LNCaP clone FGC (cell line): ENCODE data around the gene SUV39H1.

Source experiments
- DNase-seq: peaks from one replicate; pipeline ENCODE4 v3.0.0-alpha.2; 2011; ENCODE audit warnings: low read depth
- H3K4me3 ChIP-seq: 2 replicates; pipeline ENCODE4 v1.5.1; 2011; ENCODE audit warnings: mild to moderate bottlenecking, low read depth, low read length, control low read depth
- TF ChIP-seq, protein P1 (sequence below): IDR thresholded peaks from 2 replicates; pipeline ENCODE4 v1.5.1; 2012; ENCODE audit warnings: mild to moderate bottlenecking; ENCODE audit not compliant: control insufficient read depth, insufficient read depth; ENCODE audit errors: extremely low read depth

The SUV39H1 gene

DNA sequence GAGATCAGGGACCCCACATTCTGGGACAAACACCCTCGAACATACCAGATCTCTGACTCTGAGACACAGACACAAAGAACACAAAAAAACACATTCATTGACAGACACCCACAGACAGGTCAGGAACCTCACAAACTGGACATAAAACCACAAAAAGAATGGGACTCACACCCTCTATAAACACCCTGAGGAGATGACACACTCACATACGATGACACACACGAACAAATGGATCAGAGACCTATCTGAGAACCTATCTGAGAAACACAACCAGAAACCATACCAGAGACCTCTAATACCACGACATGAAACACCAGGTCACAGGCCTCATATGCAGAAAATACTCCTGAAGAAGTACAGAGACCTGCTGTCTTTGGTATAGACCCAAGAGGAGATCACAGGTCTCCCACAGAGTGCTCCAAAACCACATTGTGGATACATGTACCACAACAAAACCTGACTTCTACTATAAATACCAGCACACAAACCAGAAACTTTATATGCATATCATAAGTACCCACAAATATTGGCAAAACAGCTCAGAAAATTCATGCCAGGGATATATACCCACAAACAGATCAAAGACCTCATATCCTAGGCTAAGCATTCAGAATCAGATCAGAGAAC lies 19.5 kb downstream of the SUV39H1 start:
- DNase-seq = no peak
- no peak overlapping the region for H3K4me3 ChIP-seq
- TF ChIP-seq, protein P1, sequence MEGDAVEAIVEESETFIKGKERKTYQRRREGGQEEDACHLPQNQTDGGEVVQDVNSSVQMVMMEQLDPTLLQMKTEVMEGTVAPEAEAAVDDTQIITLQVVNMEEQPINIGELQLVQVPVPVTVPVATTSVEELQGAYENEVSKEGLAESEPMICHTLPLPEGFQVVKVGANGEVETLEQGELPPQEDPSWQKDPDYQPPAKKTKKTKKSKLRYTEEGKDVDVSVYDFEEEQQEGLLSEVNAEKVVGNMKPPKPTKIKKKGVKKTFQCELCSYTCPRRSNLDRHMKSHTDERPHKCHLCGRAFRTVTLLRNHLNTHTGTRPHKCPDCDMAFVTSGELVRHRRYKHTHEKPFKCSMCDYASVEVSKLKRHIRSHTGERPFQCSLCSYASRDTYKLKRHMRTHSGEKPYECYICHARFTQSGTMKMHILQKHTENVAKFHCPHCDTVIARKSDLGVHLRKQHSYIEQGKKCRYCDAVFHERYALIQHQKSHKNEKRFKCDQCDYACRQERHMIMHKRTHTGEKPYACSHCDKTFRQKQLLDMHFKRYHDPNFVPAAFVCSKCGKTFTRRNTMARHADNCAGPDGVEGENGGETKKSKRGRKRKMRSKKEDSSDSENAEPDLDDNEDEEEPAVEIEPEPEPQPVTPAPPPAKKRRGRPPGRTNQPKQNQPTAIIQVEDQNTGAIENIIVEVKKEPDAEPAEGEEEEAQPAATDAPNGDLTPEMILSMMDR = no peak

DNA sequence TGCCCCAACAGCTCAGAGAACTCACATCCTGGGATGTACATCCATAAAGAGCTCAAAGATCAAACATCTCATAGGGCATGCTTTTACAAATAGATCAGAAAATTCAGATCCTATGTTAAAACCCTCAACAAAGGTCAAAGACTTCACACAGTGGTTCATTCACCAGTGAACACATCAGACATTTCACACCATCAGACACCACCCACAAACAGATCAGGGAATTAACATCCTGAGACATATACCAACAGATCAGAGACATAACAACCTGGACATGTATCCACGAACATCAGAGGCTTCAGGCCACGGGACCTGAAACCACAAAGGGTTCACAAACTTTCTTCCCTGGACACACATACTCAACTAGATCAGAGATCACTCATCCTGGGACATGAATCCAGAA lies 23.4 kb downstream of the SUV39H1 start:
- no peak overlapping the region for H3K4me3 ChIP-seq
- DNase-seq = no peak
- TF ChIP-seq, protein P1 = no peak

DNA sequence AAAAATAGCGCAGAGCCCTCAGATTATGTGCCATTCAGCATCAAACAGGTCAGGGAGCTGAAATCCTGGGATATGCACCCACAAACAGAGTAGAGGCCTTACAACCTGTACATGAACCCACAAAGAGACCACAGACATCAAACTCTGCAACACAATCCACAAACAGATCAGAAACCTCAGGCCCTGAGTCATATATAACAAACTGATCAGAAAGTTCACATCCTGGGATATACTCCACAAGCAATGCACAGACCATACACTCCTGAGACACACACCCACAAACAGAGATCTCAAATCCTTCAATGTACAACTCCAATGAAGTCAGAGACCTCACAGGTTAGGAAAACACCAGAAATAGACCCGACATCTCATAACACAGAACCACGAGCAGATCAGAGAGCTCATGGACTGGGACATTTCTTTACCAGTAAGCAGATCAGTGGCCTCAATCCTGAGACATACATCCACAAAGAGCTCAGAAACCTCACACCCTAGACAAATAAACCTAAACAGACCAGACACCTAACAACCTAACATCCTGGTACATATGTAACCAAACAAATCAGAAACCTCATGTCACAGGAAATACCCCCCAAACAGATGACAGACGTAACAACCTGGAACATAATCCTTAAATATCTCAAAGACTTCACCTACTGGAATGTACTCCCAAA lies 24.2 kb downstream of the SUV39H1 start:
- H3K4me3 ChIP-seq = no peak overlapping the region
- TF ChIP-seq, protein P1 = no peak
- DNase-seq = no peak

DNA sequence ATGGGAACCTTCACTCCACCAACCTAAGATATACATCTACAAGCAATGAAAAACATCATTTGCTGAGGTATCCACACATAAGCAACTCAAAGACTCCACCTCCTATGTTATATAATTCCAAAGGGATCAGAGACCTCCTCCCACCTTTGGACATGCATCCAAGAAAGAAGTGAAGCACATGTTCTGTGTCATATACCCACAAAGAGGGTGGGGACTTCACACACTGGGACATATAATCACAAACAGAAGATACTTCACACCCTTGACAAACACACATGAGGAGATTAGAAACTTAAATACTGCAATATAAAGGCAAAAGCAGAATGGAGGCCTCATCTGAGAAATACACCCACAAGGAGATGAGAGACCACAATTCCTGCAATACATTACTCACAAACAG lies 25.4 kb downstream of the SUV39H1 start:
- DNase-seq = no peak
- TF ChIP-seq, protein P1 = no peak
- H3K4me3 ChIP-seq = no peak overlapping the region

- no peak for DNase-seq
- TF ChIP-seq, protein P1 = no peak
- no peak overlapping the region for H3K4me3 ChIP-seq
Observed at GRCh38 chrX:48726596-48726995, 30.1 kb downstream of the SUV39H1 start.

DNA sequence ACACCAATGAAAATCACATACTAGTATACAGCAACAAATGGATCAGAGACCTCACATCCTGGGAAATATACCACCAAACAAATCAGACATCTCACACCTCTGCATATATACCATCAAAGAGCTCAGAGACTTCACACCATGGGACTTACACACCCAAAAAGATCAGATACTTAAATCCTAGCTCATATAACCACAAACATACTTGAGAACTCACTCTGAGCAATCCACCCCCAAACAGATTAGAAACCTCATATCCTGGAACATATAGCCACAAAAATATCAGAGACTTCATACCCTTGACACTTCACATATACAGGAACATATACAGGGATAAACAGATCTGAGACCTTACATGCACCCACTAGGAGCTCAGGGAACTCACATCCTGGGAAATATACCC lies 32.1 kb downstream of the SUV39H1 start:
- TF ChIP-seq, protein P1 = no peak

DNA sequence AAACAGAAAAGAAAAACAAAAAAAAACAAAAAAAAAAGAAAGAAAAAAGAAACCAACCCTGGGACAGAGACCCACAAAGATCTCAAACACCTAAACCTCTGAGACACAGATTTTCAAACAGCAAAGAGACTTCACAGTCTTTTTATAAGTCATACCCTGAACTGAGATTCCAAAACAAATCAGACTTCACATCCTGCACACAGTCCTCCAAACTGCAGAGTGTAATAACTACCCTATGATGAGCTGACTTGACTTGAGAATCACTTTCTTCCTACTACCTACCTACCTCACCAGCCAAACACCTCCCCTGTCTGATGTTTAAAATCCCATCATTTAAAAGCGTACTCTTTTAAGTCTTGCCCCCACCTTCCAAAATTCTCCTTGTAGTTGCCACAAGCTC lies 39.8 kb downstream of the SUV39H1 start:
- peak overlapping the region; percentile 66 for H3K4me3 ChIP-seq
- DNase-seq = no peak
- TF ChIP-seq, protein P1 = no peak

More for the DNA sequence above, 32.1 kb downstream of the SUV39H1 start:
- DNase-seq = no peak
- H3K4me3 ChIP-seq = no peak overlapping the region
